Activated CD4-positive, alpha-beta memory T cell treated with anti-CD3 and anti-CD28 coated beads for 36 hours (primary cell): Measurements from ENCODE around the gene PSG1. TPM values are rescaled to one million over a fixed set of nuclear protein-coding genes. Genes with fewer than 3 reads are reported as not detected.
"Not testable (repeated sequence)": the region's sequence is repeated elsewhere in the genome, so short reads cannot be mapped to it uniquely, and the experiment has no call there.

Experiments used
- CTCF ChIA-PET: fragments of 350-600 bp; sonication (Branson Sonifier 250); formaldehyde crosslinking; loops from one replicate; lab custom pipeline; 2021; ENCODE audit warnings: antibody characterized with exemption, inconsistent platforms; lab: Charles Lee
- POLR2A ChIA-PET: fragments of 350-600 bp; sonication (Branson Sonifier 250); formaldehyde crosslinking; loops from one replicate; lab custom pipeline; 2021; ENCODE audit warnings: antibody characterized with exemption; lab: Charles Lee
- DNase-seq: peaks from one replicate; pipeline ENCODE4 v3.0.0-alpha.2; 2020
- H3K27ac Mint-ChIP-seq: one replicate; pipeline ENCODE4 v1.8.0; 2021; ENCODE audit warnings: mixed read lengths
- H3K27me3 Mint-ChIP-seq: one replicate; pipeline ENCODE4 v1.8.0; 2021; ENCODE audit warnings: mixed read lengths
- H3K36me3 Mint-ChIP-seq: one replicate; pipeline ENCODE4 v1.8.0; 2021; ENCODE audit warnings: mixed read lengths
- H3K4me1 Mint-ChIP-seq: one replicate; pipeline ENCODE4 v1.8.0; 2021; ENCODE audit warnings: low read depth, mixed read lengths
- H3K4me3 Mint-ChIP-seq: one replicate; pipeline ENCODE4 v1.8.0; 2021; ENCODE audit warnings: mild to moderate bottlenecking, mixed read lengths
- H3K9me3 Mint-ChIP-seq: one replicate; pipeline ENCODE4 v1.8.0; 2021; ENCODE audit warnings: mixed read lengths
- intact Hi-C: fragments of 100-400 bp; cut with micrococcal nuclease; formaldehyde crosslinking; loops from one replicate; pipeline ENCODE4 v1.15.1; 2023
- total RNA-seq, 2 experiments: library from RNA; stranded (reverse); gene quantifications; one replicate each; pipeline ENCODE4 v1.2.3, GENCODE V29; 2021

PSG1 gene
- total RNA-seq, 2 experiments from 2014 or later = not detected

DNA sequence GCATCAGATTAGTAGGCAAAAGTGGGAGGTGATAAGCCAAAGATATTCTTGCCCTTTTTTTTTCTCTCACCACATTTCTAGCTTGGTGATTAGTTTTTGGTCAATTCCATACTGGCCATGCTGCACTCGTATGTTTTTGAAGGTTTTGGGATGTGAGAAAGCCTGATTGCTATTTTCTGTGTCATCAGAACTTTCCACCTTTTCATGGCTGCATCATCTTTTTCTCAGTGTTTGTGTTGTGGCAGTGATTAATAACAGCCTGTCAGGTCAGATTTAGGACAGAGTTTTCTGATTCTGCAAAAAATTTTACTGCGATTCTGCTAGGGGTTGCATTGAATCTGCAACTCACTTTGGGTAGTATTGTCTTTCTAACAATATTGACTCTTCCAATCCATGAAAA is 32.9 kb downstream of the PSG1 start:
- H3K4me1 Mint-ChIP-seq = no peaks in the 10 kb centered on the region
- CTCF ChIA-PET = no interaction called here
- H3K27me3 Mint-ChIP-seq = peaks cover 8% of the 10 kb centered on the region
- no peaks in the 10 kb centered on the region for H3K36me3 Mint-ChIP-seq
- intact Hi-C loops = no loop called here
- DNase-seq = no peak
- no peak overlapping the region for H3K27ac Mint-ChIP-seq
- H3K9me3 Mint-ChIP-seq = no peaks in the 10 kb centered on the region
- POLR2A ChIA-PET = no interaction called here
- H3K4me3 Mint-ChIP-seq = no peak overlapping the region

DNA sequence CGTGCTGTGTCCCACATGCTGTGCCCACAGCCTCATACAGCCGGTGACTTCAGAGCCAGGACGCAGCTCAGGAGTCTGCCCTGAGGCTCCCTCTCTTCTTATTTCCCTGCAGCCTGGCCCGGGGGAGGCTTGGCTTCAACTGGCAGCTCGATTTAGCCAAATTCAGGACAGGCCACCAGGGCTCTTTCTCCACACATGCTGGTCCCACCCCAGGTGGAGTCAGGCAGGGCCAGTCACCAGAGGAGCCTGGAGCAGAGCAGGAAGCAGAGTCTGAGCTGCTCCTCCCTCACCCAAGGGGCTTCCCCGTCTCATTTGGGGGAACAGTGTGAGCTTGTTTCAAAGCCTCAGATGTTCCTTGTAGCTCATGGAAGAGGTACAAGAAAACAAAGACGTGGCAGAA is 35.9 kb downstream of the PSG1 start:
- intact Hi-C loops, DNase-seq, H3K36me3 Mint-ChIP-seq, CTCF ChIA-PET, H3K9me3 Mint-ChIP-seq, H3K4me3 Mint-ChIP-seq, POLR2A ChIA-PET, H3K27ac Mint-ChIP-seq, H3K4me1 Mint-ChIP-seq: not testable (repeated sequence)
- peaks cover 19% of the 10 kb centered on the region for H3K27me3 Mint-ChIP-seq

DNA sequence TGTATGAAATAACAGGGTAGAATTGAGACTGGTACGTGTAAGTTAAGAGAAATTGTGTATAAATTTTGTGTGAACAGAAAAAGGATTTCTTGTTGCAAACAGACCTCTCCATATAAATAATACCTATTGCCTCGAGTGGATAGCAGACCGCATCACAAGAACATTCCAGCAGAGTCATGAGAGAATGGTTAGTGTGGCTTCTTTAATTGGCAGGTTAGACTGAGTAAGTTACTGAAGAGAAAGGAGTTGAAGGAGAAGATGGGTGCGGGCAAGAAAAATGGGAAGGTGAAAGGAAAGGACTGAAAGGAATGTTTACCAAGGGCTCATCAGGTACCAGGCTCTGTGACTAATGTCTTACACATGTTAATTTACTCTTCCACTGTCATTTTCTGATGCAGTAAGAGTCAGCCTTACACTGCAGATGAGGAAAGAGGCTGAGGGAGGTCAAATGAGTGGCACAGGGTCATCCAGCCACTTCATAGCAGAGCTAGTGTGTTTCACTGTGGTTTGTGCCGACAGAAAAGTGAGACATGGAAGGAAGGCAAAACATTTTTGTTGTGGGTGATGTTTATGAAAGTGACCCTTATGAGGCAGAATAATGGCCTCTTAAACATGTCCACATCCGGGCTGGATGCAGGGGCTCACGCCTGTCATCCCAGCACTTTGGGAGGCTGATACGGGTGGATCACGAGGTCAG is 46.6 kb downstream of the PSG1 start:
- POLR2A ChIA-PET, intact Hi-C loops, H3K9me3 Mint-ChIP-seq: not testable (repeated sequence)

DNA sequence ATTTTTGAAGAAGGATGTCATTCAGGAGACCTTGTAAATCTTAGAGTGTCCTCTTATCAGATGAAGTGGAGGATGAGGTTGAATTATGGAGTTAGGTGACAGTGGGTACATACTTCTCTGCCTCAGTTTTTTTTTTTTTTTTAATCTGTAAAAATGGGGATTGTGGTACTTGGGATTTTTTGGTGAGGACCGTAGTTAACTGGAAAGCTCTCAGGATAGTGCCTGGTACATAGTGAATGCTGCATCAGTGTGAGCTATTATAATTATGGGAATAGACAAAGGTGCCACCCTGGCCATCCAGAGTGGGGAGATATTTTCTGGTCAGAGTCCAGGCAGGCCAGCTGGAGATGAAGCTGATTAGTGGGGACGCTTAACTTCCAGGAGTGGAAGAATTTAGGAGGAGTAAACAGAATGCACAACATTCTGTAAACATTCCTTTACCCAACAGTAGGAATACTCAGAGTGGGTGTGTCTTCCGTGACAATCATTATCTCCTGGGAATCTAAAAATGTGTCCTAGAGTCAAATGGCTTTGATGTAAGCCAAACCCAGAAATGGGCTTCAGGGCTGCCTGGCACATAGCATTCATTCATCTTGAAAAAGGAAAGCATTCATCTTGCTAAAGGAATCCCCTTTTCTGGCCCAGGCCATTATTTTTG is 47.4 kb downstream of the PSG1 start:
- H3K27me3 Mint-ChIP-seq = peaks cover 20% of the 10 kb centered on the region
- H3K4me1 Mint-ChIP-seq, H3K36me3 Mint-ChIP-seq, DNase-seq, intact Hi-C loops, H3K4me3 Mint-ChIP-seq, H3K9me3 Mint-ChIP-seq, POLR2A ChIA-PET, CTCF ChIA-PET, H3K27ac Mint-ChIP-seq: not testable (repeated sequence)

More for the DNA sequence above, 46.6 kb downstream of the PSG1 start:
- H3K36me3 Mint-ChIP-seq, H3K4me1 Mint-ChIP-seq, CTCF ChIA-PET, H3K27ac Mint-ChIP-seq, DNase-seq, H3K4me3 Mint-ChIP-seq: not testable (repeated sequence)
- peaks cover 20% of the 10 kb centered on the region for H3K27me3 Mint-ChIP-seq

DNA sequence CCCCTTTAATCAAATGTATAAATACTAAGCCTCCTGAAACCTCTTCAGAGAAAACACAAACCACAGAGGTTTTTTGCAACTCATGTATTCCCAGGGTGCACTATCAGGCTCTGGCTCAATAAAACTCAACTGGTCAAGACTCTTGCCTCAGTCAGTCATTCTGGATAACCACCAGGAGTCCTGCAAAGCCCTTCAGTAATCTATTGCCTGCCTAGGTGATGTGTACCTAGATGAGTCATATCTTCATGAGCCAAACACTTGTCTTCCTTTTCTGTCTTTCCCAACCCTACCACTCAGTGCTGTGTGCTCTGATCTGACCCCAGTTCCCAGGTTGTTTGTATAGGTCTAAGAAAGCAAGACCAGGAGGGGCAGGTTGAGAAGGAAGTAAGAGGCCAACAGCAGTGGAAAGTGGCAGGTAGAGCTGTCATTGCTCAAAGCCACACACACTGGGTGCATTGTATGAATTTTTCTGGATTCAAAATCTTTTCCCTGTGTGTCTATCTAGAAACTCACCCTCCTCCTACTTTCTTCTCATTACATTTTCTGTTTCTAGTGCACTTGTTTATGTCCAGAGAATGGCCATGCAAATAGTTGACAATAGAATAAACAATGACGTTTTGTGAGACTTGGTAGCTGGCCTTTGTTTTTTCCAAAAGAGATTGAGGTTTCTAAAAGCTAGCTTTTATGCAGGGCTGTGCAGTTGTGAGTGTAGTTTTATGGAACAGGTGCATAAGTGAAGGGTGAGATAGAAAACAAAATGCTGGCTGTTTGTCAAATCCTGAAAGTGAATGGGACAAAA is 48.1 kb downstream of the PSG1 start:
- Mint-ChIP-seq H3K9me3 (peaks cover 3% of the 10 kb centered on the region), H3K4me1 (no peaks in the 10 kb centered on the region), H3K27me3 (peaks cover 20% of the 10 kb centered on the region), H3K4me3 (no peak overlapping the region), H3K36me3 (no peaks in the 10 kb centered on the region), H3K27ac (no peak overlapping the region)
- no peak for DNase-seq
- POLR2A ChIA-PET = no interaction called here
- intact Hi-C loops = no loop called here
- CTCF ChIA-PET = no interaction called here

DNA sequence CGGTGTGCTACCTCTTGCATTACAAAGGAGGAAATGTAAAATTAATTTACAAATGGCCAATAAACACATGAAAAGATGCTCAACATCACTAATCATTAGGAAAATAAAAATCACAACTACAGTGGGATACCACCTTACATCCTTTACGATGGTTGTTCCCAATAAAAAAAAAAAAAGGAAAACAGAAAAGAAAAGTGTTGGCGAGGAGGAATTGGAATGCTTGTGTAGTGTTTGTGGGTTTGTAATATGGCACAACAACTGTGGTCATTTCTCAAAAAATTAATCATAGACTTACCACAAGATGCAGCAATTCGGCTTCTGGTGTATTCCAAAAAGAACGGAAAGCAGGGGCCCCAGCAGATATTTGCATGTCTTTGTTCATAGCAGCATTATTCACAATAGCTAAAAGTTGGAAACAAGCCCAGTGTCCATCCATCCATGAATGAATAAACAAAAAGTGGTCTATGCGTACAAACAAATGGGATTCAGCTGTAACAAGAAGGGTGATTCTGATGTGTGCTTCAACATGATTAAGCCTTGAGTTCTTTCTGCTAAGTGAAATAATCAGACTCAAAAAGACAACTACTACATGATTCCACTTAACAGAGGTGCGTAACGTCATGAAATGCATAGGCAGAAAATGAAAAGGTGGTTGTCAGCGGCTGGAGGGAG is 58.1 kb downstream of the PSG1 start:
- H3K9me3 Mint-ChIP-seq, DNase-seq, H3K27ac Mint-ChIP-seq, POLR2A ChIA-PET, intact Hi-C loops, H3K4me3 Mint-ChIP-seq, H3K36me3 Mint-ChIP-seq, H3K4me1 Mint-ChIP-seq: not testable (repeated sequence)
- CTCF ChIA-PET = interaction anchor here (0.6 kb wide), 1 partner anchor 125 kb away, joined by 3 read pairs; no protein-coding TSS in a partner anchor
- peaks cover 17% of the 10 kb centered on the region for H3K27me3 Mint-ChIP-seq

DNA sequence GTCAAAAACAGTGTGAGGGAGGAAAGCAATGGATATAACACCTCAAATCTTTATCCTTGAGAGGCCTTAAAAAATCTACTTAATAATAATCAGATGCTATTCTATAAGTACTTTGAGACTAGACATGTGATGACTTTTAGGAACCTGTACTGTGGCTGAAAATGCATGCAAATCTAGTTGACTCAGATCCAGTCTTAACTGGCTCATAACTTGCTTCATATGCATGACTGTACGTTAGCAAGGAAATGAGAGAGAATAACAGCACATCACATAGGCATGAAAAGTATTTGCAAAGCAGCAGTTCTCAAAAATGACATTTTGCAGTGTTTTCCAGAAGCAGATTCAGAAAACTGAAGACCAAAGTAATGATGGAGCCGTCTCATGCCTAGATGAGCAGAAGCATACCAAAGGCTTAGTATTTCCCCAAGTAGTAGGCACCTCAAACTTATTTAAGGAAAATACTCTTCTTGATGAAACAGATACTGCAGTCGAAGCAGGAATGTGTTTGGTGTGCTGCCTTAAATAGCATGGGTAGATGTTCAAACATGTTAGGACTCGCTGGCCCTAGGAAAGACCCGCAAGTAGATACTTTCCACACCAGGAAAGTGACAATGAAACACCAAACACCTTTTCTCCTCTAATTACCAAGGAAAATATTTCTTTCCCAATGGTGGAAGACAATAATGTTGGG is 59.4 kb downstream of the PSG1 start:
- H3K27ac Mint-ChIP-seq, H3K4me1 Mint-ChIP-seq, H3K9me3 Mint-ChIP-seq, intact Hi-C loops, POLR2A ChIA-PET, DNase-seq, CTCF ChIA-PET, H3K4me3 Mint-ChIP-seq, H3K36me3 Mint-ChIP-seq: not testable (repeated sequence)
- H3K27me3 Mint-ChIP-seq = peaks cover 17% of the 10 kb centered on the region

DNA sequence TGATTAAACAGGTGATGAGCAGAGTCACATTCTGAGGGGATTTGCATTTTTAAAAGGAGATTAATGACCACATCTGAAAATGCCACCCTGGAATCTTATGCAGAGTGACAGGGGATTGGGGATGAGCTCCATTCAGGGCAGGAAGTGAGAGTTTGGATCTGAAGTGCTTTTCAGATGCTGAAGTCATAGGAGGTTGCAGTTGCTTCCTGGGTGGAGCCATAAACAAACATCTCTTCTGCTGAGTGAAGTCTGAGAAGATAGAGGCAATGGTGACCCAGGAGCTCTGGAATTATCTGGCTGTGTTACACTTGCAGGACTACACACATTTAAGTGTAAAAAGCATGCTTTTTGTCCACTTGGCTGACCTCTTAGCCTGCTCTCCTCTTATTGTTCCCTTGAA is 62.6 kb downstream of the PSG1 start:
- H3K27me3 Mint-ChIP-seq = peaks cover 13% of the 10 kb centered on the region
- no peaks in the 10 kb centered on the region for H3K4me1 Mint-ChIP-seq
- intact Hi-C loops = no loop called here
- no peak for DNase-seq
- peaks cover 2% of the 10 kb centered on the region for H3K9me3 Mint-ChIP-seq
- no peak overlapping the region for H3K4me3 Mint-ChIP-seq
- H3K36me3 Mint-ChIP-seq = no peaks in the 10 kb centered on the region
- CTCF ChIA-PET = no interaction called here
- H3K27ac Mint-ChIP-seq = no peak overlapping the region
- POLR2A ChIA-PET = no interaction called here

Other genes with a start within 250 kb of the PSG1 start
- gene PSG3, start 139.2 kb downstream of the PSG1 start, total RNA-seq = not detected
- gene PSG8, start 114.0 kb downstream of the PSG1 start, total RNA-seq = not detected
- not detected for gene PSG6, start 38.2 kb upstream of the PSG1 start, total RNA-seq
- gene PSG7, start 57.5 kb upstream of the PSG1 start, total RNA-seq = not detected
- not detected for gene PSG11, start 146.8 kb upstream of the PSG1 start, total RNA-seq
- gene PSG2, start 203.0 kb upstream of the PSG1 start, total RNA-seq = not detected